HK-2 (cell line): ENCODE measurements around the gene MYBBP1A.

Experiments
- DNase-seq: peaks from one replicate; pipeline ENCODE4 v3.0.0-alpha.2; 2018; ENCODE audit not compliant: unreplicated experiment

MYBBP1A gene

GRCh38 chr17:4504188-4504587 is 51.0 kb downstream of the MYBBP1A start:
- DNase-seq, result no peak

GRCh38 chr17:4503283-4504025 is 51.7 kb downstream of the MYBBP1A start:
- DNase-seq, result no peak

- DNase-seq, result no peak
Measured at GRCh38 chr17:4502466-4503154, 52.6 kb downstream of the MYBBP1A start.

- no peak for DNase-seq
Measured at GRCh38 chr17:4501295-4501949, 53.8 kb downstream of the MYBBP1A start.

- DNase-seq, result no peak
Measured at GRCh38 chr17:4500191-4500571, 55.0 kb downstream of the MYBBP1A start.

- peak; percentile 52 for DNase-seq
Measured at GRCh38 chr17:4499431-4500190, 55.6 kb downstream of the MYBBP1A start.

- peak; percentile 77 for DNase-seq
Measured at GRCh38 chr17:4498461-4499397, 56.5 kb downstream of the MYBBP1A start, which contains the start of gene SPNS2. Gene SPNS2, plus strand, starts transcription at chr17:4498881. Its CDS starts 167 bp downstream, at chr17:4499048.

GRCh38 chr17:4497101-4497824 is 57.9 kb downstream of the MYBBP1A start:
- DNase-seq, result peak; percentile 95

- peak; percentile 68 for DNase-seq
Measured at GRCh38 chr17:4492721-4493561, 62.2 kb downstream of the MYBBP1A start.

- no peak for DNase-seq
Measured at GRCh38 chr17:4490637-4491061, 64.5 kb downstream of the MYBBP1A start.

- DNase-seq, result no peak
Measured at GRCh38 chr17:4490109-4490591, 65.0 kb downstream of the MYBBP1A start.

- DNase-seq, result no peak
Measured at GRCh38 chr17:4488989-4489595, 66.1 kb downstream of the MYBBP1A start.
